ENCODE measurements around the gene NFATC1.

NFATC1 gene

GRCh38 chr18:79521416-79522205 lies 125.9 kb downstream of the NFATC1 start:
- TF ChIP-seq, protein P1, sequence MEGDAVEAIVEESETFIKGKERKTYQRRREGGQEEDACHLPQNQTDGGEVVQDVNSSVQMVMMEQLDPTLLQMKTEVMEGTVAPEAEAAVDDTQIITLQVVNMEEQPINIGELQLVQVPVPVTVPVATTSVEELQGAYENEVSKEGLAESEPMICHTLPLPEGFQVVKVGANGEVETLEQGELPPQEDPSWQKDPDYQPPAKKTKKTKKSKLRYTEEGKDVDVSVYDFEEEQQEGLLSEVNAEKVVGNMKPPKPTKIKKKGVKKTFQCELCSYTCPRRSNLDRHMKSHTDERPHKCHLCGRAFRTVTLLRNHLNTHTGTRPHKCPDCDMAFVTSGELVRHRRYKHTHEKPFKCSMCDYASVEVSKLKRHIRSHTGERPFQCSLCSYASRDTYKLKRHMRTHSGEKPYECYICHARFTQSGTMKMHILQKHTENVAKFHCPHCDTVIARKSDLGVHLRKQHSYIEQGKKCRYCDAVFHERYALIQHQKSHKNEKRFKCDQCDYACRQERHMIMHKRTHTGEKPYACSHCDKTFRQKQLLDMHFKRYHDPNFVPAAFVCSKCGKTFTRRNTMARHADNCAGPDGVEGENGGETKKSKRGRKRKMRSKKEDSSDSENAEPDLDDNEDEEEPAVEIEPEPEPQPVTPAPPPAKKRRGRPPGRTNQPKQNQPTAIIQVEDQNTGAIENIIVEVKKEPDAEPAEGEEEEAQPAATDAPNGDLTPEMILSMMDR (IDR thresholded peaks at IDR 0.05; ENCODE audit: control insufficient read depth, extremely low read depth, insufficient read depth): no peak
- no peak for DNase-seq (ENCODE audit: low read depth)
- H3K4me3 ChIP-seq (ENCODE audit: low read depth, low read length): no peak overlapping the region

- TF ChIP-seq, protein P1 (IDR thresholded peaks at IDR 0.05; ENCODE audit: control insufficient read depth, extremely low read depth, insufficient read depth): no peak
- DNase-seq (ENCODE audit: low read depth): no peak
- no peak overlapping the region for H3K4me3 ChIP-seq (ENCODE audit: low read depth, low read length)
These were observed 126.9 kb downstream of the NFATC1 start for GRCh38 chr18:79522451-79523205.

- no peak for DNase-seq (ENCODE audit: low read depth)
- no peak overlapping the region for H3K4me3 ChIP-seq (ENCODE audit: low read depth, low read length)
- TF ChIP-seq, protein P1 (IDR thresholded peaks at IDR 0.05; ENCODE audit: control insufficient read depth, extremely low read depth, insufficient read depth): no peak
These were observed 127.5 kb downstream of the NFATC1 start for GRCh38 chr18:79523206-79523735.

DNA sequence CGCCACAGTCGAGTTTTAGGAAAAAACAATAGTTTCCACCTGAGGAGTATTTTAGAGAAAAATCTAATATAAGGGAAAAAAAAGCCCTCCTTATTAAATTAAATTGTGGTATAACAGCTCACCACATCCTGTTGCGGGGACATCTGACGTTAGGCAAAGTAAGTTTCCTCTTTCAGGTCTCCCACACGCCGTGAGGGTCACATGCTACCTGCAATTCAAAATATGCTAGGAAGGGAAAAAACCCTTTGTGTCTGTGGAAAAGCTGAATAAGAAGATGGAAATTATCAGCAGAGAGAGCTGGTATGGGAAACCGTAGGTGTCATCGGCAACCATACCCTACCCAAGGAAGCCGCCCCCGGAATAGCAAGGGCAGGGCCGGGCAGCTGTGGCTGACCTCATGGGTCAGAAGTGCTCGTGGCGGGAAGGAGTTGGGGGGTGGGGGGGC lies 128.0 kb downstream of the NFATC1 start:
- no peak for DNase-seq (ENCODE audit: low read depth)
- H3K4me3 ChIP-seq (ENCODE audit: low read depth, low read length): no peak overlapping the region
- TF ChIP-seq, protein P1 (IDR thresholded peaks at IDR 0.05; ENCODE audit: control insufficient read depth, extremely low read depth, insufficient read depth): no peak

- no peak for DNase-seq (ENCODE audit: low read depth)
- TF ChIP-seq, protein P1 (IDR thresholded peaks at IDR 0.05; ENCODE audit: control insufficient read depth, extremely low read depth, insufficient read depth): no peak
- H3K4me3 ChIP-seq (ENCODE audit: low read depth, low read length): no peak overlapping the region
These were observed 128.7 kb downstream of the NFATC1 start for GRCh38 chr18:79524181-79525078.
